Daoy (cell line): Measurements from ENCODE around the gene KIF1A. TPM values are rescaled to one million over a fixed set of nuclear protein-coding genes. Genes with fewer than 3 reads are reported as not detected.

Source experiments
- DNase-seq: peaks from one replicate; pipeline ENCODE4 v3.0.0-alpha.2; 2015; ENCODE audit warnings: low read depth
- total RNA-seq: library from RNA; depleted of rRNA; stranded (reverse); fragments of >200 nt; shearing (Covaris generic); gene quantifications from 2 replicates; pipeline ENCODE4 v1.2.3, GENCODE V29; 2014

Gene KIF1A
- total RNA-seq, 1 experiment from 2014 or later: 16.2 TPM

- DNase-seq: no peak
Observed at GRCh38 chr2:240820607-240821428, 799 bp upstream of the KIF1A start.

DNA sequence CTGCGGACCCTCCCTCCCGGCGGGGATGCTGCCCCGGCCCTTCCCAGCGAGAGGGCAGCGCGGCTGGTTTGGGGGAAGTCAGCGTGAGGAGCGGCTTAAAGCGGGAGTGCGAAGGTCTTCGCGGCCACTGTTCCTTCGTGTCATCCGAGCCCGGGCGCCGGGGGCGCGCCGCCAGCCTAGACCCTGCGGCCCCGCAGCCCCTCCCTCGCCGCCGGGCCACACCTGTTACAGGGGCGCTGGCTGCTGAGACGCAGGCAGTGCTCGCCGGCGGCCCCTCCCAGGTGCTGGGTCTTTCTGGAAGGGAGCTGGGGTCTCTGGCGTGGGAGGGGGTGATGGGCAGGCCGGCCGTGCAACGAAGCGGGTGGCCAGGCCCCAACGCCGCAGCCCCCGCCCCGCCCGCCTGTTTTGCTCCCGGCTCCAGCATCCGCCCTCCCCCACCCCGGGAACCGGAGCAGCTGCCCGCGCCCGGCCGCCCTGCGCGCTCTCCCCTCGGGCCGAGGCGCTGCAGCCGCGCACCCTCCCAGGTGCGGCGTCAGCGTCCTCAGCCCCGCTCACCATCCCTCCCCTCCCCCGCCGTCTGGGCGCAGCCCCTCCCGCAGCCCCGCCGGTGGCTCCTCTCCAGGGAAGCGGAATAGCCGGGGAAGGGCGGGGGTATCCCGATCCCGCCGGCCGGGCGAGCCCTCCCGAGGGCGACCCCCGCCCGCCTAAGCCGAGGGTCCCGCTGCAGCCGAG, 727 bp downstream of the KIF1A start:
- DNase-seq: no peak

DNA sequence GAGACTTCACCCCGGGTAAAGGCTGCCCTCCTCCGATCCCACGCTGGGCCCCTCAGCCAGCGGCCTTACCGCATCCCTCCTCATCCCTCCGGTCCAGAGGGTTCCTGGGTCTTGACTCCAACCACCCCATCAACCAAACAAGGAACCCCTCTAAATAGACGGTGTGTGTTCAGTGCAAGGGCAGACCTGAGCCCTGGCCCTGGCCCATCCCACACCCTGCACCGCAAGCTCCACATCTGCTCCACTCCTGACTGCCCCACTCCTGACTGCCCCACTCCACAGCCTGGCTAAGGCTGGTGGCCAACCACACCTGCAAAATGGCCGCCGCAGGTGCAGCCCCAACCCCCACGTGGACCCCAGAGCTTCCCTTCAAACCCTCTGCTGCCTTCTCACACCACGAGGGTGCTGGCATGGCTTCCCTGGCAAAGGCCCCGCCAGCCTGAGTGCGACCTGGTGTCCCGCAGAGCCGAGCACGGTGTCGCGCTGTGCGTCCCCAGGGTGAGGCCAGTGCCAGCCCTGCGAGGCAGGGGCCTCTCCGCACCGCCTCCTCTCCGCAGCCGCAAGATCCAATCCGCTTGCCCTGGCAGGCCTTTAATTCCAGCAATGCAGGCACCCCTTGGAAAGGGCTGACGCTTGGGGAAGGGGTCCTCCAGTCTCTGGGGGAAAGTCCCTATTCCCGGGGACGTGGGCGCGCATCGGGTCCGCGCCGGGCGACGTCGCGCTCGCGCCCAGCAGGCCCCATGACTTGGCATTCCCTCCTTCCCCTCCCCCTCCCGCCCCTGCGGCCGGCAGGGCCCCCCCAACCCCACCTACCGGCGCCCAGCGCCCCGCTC, 1.5 kb downstream of the KIF1A start:
- no peak for DNase-seq

DNA sequence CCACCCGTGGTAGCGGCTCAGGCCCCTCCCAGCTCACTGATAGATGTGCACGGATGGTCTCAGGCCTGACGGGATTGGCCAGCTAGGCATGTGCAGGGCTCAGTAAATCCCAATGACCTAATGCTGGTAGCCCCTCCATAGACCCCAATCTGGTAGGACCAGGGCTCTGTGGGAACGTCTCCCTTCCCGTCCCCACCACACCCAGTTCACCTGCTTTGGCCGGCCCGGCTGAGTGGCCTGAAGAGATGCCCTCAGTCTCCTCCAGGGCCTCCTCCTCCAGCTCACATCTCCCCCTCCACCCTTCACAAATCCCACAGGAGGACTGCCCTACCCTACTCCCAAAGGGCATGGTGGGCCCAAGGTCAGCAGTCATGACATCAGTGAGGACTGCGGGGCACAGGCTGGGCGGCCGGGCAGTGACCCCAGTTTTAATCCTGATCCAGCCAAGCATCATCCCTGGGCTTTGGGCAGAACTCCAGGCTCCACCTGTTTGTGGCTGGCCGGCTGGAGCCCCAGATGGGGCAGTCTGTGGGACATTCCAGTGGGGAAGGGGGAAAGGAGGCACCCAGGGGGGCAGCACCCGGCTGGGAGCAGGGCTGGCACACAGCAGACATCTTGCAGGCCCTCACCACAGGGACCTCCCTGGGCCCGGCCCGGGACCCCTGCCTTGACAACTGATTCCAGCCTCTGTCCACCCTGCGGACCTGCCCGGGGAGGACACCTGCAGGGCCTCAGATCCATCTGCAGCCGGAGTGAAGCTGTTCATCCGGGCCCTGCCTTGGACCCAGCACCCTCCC, 2.3 kb downstream of the KIF1A start:
- no peak for DNase-seq

GRCh38 chr2:240816584-240817495, 3.2 kb downstream of the KIF1A start:
- DNase-seq: no peak

GRCh38 chr2:240815761-240816583, 4.0 kb downstream of the KIF1A start:
- no peak for DNase-seq

- DNase-seq: no peak
Observed at GRCh38 chr2:240814946-240815760, 4.9 kb downstream of the KIF1A start.

DNA sequence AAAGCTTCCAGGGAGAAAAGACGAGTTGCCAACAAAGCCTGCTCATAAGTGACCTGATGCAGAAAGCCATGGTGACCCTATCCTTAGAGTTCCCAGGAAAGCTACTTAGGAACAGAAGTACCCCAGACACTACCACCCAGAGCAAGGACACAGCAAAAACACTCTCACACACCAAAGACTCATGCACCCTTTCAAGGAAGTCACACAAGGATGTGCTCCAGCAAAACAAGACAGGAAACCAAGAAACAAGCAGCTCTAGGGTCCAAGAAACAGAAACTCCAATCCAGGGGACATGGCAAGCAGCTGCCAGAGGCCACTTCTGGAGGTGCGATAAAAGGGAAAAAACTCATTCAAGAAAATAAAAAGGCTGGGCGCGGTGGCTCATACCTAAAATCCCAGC, 5.7 kb downstream of the KIF1A start:
- no peak for DNase-seq

DNA sequence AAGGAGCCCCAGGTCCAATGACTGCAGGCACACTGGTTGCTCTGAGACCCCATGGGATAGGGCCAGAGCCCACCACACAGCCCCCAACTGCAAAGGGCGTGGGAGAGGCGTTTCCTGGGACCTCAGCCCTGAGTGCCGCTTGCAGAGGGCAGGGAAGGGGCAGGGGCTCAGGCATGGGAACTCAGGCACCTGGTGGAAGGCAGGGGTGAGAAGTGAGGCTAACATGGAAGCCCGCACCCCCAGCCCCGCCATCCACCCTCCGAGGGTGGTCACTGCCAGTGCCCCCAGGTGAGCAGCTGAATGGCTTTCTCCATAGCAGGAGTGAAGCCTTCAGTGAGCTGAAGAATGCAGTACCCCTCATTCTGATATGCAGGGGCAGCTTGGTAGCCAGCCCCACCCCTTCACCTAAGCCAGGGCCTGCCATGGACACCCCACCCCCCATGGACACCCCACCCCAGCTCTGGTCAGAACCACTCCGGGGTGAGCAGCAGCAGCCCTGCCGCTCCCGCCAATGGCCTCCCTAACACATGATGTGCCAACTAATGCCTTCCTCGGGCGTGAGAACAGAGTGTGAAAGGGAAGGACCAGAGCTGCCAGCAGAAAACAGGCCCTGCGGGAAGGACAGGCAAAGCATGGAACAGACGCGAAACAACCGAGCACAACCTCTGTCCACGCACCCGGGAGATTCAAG, 6.6 kb downstream of the KIF1A start:
- no peak for DNase-seq

DNA sequence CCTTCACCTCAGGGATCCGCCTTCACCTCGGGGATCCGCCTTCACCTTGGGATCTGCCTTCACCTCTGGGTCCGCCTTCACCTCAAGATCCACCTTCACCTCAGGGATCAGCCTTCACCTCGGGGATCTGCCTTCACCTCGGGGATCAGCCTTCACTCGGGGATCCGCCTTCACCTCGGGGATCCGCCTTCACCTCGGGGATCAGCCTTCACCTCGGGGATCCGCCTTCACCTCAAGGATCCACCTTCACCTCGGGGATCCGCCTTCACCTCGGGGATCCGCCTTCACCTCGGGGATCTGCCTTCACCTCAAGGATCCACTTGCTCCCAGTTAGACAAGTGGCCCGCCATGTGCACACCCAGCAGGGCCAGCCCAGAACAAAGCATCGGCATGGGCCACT, 7.3 kb downstream of the KIF1A start:
- DNase-seq: no peak

- no peak for DNase-seq
Observed at GRCh38 chr2:240812301-240812680, 7.7 kb downstream of the KIF1A start.

GRCh38 chr2:240811346-240812300, 8.4 kb downstream of the KIF1A start:
- DNase-seq: no peak

- DNase-seq: no peak
Observed at GRCh38 chr2:240810621-240811020, 9.4 kb downstream of the KIF1A start.

DNA sequence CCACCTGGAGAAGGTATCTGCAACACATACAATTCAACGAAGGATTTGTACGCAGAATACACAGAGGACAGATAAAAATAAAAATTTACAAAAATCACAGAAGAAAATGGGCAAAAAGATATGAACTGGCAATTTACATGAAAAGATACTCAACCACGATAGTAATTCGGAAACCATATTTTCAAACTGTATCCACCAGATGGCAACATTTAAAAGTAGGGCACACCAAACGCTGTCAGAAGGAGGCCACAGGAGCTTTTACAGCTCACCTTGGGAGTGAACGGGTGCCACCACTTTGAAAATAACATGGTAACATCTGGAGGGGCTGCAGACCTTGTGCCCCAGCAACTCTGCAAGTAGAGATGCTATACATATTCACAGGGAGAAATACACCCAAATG, 9.8 kb downstream of the KIF1A start:
- DNase-seq: no peak

GRCh38 chr2:240809276-240809675, 10.7 kb downstream of the KIF1A start:
- no peak for DNase-seq

- no peak for DNase-seq
Observed at GRCh38 chr2:240806459-240806858, 13.6 kb downstream of the KIF1A start.

DNA sequence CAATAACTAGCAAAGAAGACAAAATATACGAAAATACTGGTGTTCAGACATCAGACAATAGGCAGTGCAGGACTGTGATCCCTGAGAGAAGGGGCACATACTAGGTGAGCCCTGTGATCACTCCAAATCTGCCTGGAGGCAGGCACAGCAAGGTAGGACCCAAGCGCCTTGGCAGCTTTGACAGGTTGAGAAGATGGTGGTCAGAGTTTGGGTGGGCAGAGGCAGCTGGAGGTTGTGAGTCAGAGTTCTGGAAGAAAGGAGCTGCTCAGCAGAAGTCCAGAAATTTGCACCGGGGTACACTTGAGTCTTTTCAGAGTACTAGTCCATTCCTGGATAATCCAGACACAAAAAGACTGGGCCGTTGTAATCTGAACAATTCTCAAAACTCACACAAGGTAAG, 14.0 kb downstream of the KIF1A start:
- DNase-seq: peak; percentile 2
